Keratinocyte (primary cell): Measurements from ENCODE around the gene G6PD. TPM values are rescaled to one million over a fixed set of nuclear protein-coding genes. Genes with fewer than 3 reads are reported as not detected.

Experiments
- DNase-seq: peaks from one replicate; pipeline ENCODE4 v3.0.0-alpha.2; 2011; ENCODE audit warnings: low read depth, missing footprints, low spot score
- FAIRE-seq: peaks from 2 replicates; lab custom pipeline; 2011; peaks lifted over from hg19 to GRCh38; lab: Jason Lieb, UNC
- H2AFZ ChIP-seq: 2 replicates; pipeline ENCODE4 v1.6.0; 2012; ENCODE audit warnings: low read length, control low read depth, inconsistent platforms; ENCODE audit not compliant: control insufficient read depth
- H3K27ac ChIP-seq: 2 replicates; pipeline ENCODE4 v1.5.1; 2011; ENCODE audit warnings: low read length; ENCODE audit not compliant: control insufficient read depth, insufficient read depth
- H3K27me3 ChIP-seq: 3 replicates; pipeline ENCODE4 v1.6.0; 2011; ENCODE audit warnings: low read length; ENCODE audit not compliant: control insufficient read depth, insufficient read depth; ENCODE audit errors: extremely low read depth
- H3K36me3 ChIP-seq, 2 experiments: 2 replicates in 1 of 2; 3 replicates in 1 of 2; pipeline ENCODE4 v1.5.1; 2011; ENCODE audit warnings: low read length in 2 of 2, mild to moderate bottlenecking in 1 of 2; ENCODE audit not compliant: control insufficient read depth in 2 of 2, insufficient read depth in 2 of 2; ENCODE audit errors: extremely low read depth in 1 of 2
- H3K4me1 ChIP-seq: 3 replicates; pipeline ENCODE4 v1.5.1; 2011; ENCODE audit warnings: low read length; ENCODE audit not compliant: control insufficient read depth, insufficient read depth; ENCODE audit errors: extremely low read depth
- H3K4me2 ChIP-seq: 3 replicates; pipeline ENCODE4 v1.6.0; 2011; ENCODE audit warnings: low read depth, low read length; ENCODE audit not compliant: control insufficient read depth, insufficient read depth; ENCODE audit errors: extremely low read depth
- H3K4me3 ChIP-seq, 3 experiments: fragments of 200-600 bp in 1 of 3; sonication (generic) in 1 of 3; 2 replicates in 2 of 3; 3 replicates in 1 of 3; pipeline ENCODE4 v1.5.1; 2011 to 2016; ENCODE audit warnings: low read length in 3 of 3, mild to moderate bottlenecking in 3 of 3, control low read depth in 2 of 3, inconsistent platforms in 1 of 3, low read depth in 1 of 3, mixed read lengths in 1 of 3, mixed run types in 1 of 3, moderate library complexity in 1 of 3; ENCODE audit not compliant: control insufficient read depth in 2 of 3, insufficient read depth in 2 of 3; ENCODE audit errors: extremely low read depth in 1 of 3
- H3K79me2 ChIP-seq: 2 replicates; pipeline ENCODE4 v1.6.0; 2012; ENCODE audit warnings: low read length; ENCODE audit not compliant: control insufficient read depth, insufficient read depth
- H3K9ac ChIP-seq: 3 replicates; pipeline ENCODE4 v1.6.0; 2011; ENCODE audit warnings: low read length; ENCODE audit not compliant: control insufficient read depth, insufficient read depth; ENCODE audit errors: extremely low read depth
- H3K9me1 ChIP-seq: 3 replicates; pipeline ENCODE4 v1.6.0; 2011; ENCODE audit warnings: low read length; ENCODE audit not compliant: control insufficient read depth, insufficient read depth; ENCODE audit errors: extremely low read depth
- H3K9me3 ChIP-seq: 2 replicates; pipeline ENCODE4 v1.5.1; 2012; ENCODE audit warnings: low read depth, low read length; ENCODE audit not compliant: control insufficient read depth
- H4K20me1 ChIP-seq: 3 replicates; pipeline ENCODE4 v1.6.0; 2011; ENCODE audit warnings: low read length; ENCODE audit not compliant: control insufficient read depth, insufficient read depth; ENCODE audit errors: extremely low read depth
- CTCF ChIP-seq, 3 experiments: IDR thresholded peaks in 1 of 3; conservative IDR thresholded peaks in 1 of 3; optimal IDR thresholded peaks in 1 of 3; 2 replicates in 2 of 3; 3 replicates in 1 of 3; pipeline versions ENCODE3 to v1.5.1; 2011; ENCODE audit warnings: low read length in 3 of 3, mild to moderate bottlenecking in 3 of 3, moderate library complexity in 2 of 3, control low read depth in 1 of 3, inconsistent platforms in 1 of 3; ENCODE audit not compliant: insufficient read depth in 2 of 3; ENCODE audit errors: extremely low read depth in 1 of 3
- EZH2 ChIP-seq: IDR thresholded peaks from one replicate; pipeline ENCODE4 v1.6.1; 2012; ENCODE audit warnings: inconsistent platforms, mild to moderate bottlenecking, low read length, moderate library complexity
- dilution Hi-C: fragments of 300-500 bp; cut with MboI; formaldehyde crosslinking; loops from one replicate; pipeline ENCODE4 v1.7.0; 2020; ENCODE audit warnings: low sequenced_read_pairs; ENCODE audit not compliant: extremely low pct_ligation_motif_present
- polyA plus RNA-seq, 5 experiments: library from polyadenylated mRNA; depleted of rRNA in 3 of 5; stranded (reverse) in 3 of 5; stranded (forward) in 1 of 5; unstranded in 1 of 5; fragments of >200 nt; gene quantifications; 1 replicate in 1 of 5; 2 replicates in 3 of 5; 3 replicates in 1 of 5; pipeline versions ENCODE4 v1.2.1 to v1.2.3, GENCODE V29; 2011 to 2012; ENCODE audit warnings: missing spikeins in 2 of 5, low read depth in 1 of 5, low replicate concordance in 1 of 5

Gene G6PD
- polyA plus RNA-seq, 1 donor (not counting 4 experiments of a cell fraction or from before 2014, with no cell fraction given) = 41.6 TPM

GRCh38 chrX:154539077-154539476, 7.6 kb downstream of the G6PD start:
- Histone ChIP-seq H3K27ac (no peak overlapping the region), H3K9me3 (no peaks in the 10 kb centered on the region), H2AFZ (no peak overlapping the region), H3K9me1 (no peaks in the 10 kb centered on the region), H3K9ac (no peak overlapping the region), H3K4me3 (no peak overlapping the region), H3K4me2 (no peak overlapping the region), H3K79me2 (no peaks in the 10 kb centered on the region), H3K4me1 (peaks cover 25% of the 10 kb centered on the region), H3K36me3 (peaks cover 4 to 5% of the 10 kb centered on the region in 2 experiments), H4K20me1 (no peaks in the 10 kb centered on the region), H3K27me3 (no peaks in the 10 kb centered on the region)
- FAIRE-seq (no peak), DNase-seq (no peak)
- no peak for TF ChIP-seq CTCF (optimal IDR thresholded peaks at IDR 0.05 in 1 of 3, IDR thresholded peaks at IDR 0.05 in 1 of 3, conservative IDR thresholded peaks at IDR 0.05 in 1 of 3; ENCODE audit: extremely low read depth in 1 of 3, insufficient read depth in 2 of 3, low read length in 3 of 3)
- no peak for TF ChIP-seq EZH2
- dilution Hi-C loops = no loop called here

GRCh38 chrX:154535892-154536291, 10.8 kb downstream of the G6PD start:
- Histone ChIP-seq H3K4me3 (no peak overlapping the region), H3K27ac (no peak overlapping the region), H3K4me2 (no peak overlapping the region), H3K9me1 (no peaks in the 10 kb centered on the region), H3K79me2 (no peaks in the 10 kb centered on the region), H3K4me1 (peaks cover 3% of the 10 kb centered on the region), H3K9ac (no peak overlapping the region), H2AFZ (no peak overlapping the region), H3K9me3 (no peaks in the 10 kb centered on the region), H3K27me3 (no peaks in the 10 kb centered on the region), H3K36me3 (peaks cover 10 to 13% of the 10 kb centered on the region in 2 experiments), H4K20me1 (no peaks in the 10 kb centered on the region)
- TF ChIP-seq EZH2 = no peak
- TF ChIP-seq CTCF (optimal IDR thresholded peaks at IDR 0.05 in 1 of 3, IDR thresholded peaks at IDR 0.05 in 1 of 3, conservative IDR thresholded peaks at IDR 0.05 in 1 of 3; ENCODE audit: extremely low read depth in 1 of 3, insufficient read depth in 2 of 3, low read length in 3 of 3) = no peak
- dilution Hi-C loops = no loop called here
- no peak for FAIRE-seq
- DNase-seq = no peak
